Sciatic nerve (tissue), 2 donors: ENCODE data around the gene POLR1B. TPM values are rescaled to one million over a fixed set of nuclear protein-coding genes. Genes with fewer than 3 reads are reported as not detected.
"Not testable (repeated sequence)": the region's sequence is repeated elsewhere in the genome, so short reads cannot be mapped to it uniquely, and the experiment has no call there.

ENCODE experiments used
- ATAC-seq: fragments of 200-7000 bp; cut with Tn5 transposase; one replicate; pipeline ENCODE4 v1.9.1; 2020; ENCODE audit warnings: mild to moderate bottlenecking, moderate library complexity
- DNase-seq: peaks from one replicate; pipeline ENCODE4 v3.0.0-alpha.2; 2020; ENCODE audit warnings: low spot score
- intact Hi-C: fragments of 100-400 bp; cut with DNase I; formaldehyde crosslinking; loops from one replicate; pipeline ENCODE4 v1.14.2; 2022
- total RNA-seq: library from RNA; stranded (reverse); fragmentation: NEBNext Ultra II Directional; extraction: Animal tissue kit (Norgen Biotek cat#: 25700); gene quantifications from one replicate; pipeline ENCODE4 v1.2.1, GENCODE V29; 2021
- donor health status: DM: no; HTN: no; CAD: no.
- donor health status: DM: no; HTN: no; CAD: no.

POLR1B gene, protein sequence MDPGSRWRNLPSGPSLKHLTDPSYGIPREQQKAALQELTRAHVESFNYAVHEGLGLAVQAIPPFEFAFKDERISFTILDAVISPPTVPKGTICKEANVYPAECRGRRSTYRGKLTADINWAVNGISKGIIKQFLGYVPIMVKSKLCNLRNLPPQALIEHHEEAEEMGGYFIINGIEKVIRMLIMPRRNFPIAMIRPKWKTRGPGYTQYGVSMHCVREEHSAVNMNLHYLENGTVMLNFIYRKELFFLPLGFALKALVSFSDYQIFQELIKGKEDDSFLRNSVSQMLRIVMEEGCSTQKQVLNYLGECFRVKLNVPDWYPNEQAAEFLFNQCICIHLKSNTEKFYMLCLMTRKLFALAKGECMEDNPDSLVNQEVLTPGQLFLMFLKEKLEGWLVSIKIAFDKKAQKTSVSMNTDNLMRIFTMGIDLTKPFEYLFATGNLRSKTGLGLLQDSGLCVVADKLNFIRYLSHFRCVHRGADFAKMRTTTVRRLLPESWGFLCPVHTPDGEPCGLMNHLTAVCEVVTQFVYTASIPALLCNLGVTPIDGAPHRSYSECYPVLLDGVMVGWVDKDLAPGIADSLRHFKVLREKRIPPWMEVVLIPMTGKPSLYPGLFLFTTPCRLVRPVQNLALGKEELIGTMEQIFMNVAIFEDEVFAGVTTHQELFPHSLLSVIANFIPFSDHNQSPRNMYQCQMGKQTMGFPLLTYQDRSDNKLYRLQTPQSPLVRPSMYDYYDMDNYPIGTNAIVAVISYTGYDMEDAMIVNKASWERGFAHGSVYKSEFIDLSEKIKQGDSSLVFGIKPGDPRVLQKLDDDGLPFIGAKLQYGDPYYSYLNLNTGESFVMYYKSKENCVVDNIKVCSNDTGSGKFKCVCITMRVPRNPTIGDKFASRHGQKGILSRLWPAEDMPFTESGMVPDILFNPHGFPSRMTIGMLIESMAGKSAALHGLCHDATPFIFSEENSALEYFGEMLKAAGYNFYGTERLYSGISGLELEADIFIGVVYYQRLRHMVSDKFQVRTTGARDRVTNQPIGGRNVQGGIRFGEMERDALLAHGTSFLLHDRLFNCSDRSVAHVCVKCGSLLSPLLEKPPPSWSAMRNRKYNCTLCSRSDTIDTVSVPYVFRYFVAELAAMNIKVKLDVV
- 18.1 TPM for total RNA-seq

DNA sequence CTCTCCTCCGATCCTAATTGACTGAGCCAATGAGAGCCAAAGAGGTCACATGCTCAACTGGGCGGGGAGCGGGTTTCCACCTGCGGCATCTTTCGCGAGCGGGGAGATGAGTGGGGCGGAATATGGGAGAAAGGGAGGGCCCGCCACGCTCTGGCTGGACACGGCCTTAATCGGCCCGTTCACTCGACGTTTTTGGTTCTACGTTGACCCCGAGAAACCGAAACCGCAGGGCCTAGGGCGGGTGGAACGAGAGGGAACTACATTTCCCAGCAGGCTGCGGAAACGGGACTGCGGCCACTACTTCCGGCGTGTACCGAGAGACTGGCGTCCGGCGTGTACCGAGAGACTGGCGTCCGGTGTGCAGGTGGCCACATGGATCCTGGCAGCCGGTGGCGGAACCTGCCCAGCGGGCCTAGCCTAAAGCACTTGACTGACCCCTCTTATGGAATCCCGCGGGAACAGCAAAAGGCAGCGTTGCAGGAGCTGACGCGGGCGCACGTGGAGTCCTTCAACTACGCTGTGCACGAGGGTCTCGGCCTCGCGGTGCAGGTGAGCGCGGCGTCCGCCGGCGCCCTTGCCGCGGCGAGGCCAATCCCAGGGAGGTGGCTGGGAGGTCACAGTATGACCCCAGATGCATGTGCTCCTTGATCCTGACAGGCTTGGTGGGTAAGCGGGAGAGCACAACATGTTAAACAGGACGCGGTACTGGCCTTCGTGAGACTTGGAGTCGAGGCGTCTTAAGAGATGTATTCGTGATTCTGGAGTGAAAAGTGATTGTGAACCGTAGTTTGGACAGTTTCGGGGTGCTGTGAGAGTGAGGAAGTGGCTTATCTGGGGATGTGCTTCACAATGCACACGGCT is at the start of gene POLR1B:
POLR1B (plus strand) TSS at position 343 of the 861 bp plus-strand sequence; CDS start at position 373, 30 bp downstream.
- intact Hi-C loops = no loop called here
- ATAC-seq = peak; percentile 97
- peak; percentile 89 for DNase-seq

DNA sequence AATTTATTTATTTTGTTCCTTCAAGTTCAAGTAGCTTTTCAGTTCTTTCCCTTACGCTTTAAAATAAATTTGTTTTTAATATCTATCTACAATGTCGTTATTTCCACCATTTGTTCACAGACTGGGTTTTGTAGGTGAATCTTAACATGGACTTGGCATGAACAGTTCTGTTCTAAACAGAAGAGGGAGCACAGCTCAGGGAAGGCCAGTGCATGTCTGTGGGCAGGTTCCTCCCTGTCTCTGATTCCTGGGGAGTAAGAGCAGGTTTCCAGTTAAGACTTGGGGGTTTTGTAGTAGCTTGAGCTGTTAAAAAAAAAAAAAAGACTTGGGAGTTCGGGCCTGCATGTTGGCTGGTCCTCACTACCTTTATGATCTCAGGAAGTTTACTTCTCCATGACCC is 49.2 kb upstream of the POLR1B start:
- intact Hi-C loops = no loop called here
- DNase-seq (no peak), ATAC-seq (no peak)

DNA sequence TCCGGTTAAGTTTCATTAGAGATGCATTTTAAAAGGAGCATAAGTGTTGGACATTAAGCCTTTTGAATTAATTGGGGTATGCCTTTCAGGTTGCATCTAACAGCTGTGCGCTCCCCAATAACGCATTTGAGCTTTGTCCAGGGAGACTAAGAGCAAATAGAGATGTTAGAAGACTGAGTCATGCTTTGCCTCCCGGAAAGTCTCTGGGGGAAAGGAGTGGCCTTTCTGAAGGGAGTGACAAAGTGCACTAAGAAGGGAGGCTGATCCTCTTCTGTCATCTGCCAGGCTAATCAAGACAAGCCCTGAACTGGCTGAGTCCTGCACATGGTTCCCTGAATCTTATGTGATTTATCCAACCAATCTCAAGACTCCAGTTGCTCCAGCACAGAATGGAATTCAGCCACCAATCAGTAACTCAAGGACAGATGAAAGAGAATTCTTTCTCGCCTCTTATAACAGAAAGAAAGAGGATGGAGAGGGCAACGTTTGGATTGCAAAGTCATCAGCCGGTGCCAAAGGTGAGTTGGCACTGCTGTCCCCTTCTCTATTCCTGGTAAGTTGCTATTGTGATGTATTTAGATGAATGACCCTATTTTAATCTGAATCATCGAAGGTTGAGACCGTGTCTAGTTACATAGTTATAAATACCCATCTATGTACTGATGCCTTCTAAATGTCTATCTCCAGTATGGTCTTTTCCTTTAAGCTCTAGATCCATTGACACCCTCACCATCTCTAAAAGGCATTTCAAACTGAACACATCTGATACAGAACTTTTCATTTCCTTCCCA is 48.2 kb upstream of the POLR1B start:
- ATAC-seq = no peak
- DNase-seq = no peak
- intact Hi-C loops = no loop called here

DNA sequence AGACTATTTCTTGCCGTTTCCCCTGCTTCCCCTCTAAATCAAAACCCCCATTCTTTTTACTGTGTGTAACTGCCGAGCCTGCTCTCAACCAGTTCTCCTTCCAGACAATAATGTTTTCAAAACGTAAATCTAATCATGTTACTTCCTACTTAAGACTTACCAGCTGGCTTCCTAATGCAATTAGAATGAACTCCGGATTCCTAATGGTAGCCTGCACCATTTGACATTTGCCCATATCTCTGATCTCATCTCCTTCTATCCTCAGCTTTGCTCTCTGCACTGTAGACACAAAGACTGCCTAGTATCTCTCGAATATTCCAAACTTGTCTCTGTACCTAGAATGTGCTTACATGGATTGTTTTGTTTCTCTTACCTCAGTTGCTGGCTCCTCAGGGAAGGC is 47.4 kb upstream of the POLR1B start:
- intact Hi-C loops = no loop called here
- ATAC-seq = no peak
- no peak for DNase-seq

DNA sequence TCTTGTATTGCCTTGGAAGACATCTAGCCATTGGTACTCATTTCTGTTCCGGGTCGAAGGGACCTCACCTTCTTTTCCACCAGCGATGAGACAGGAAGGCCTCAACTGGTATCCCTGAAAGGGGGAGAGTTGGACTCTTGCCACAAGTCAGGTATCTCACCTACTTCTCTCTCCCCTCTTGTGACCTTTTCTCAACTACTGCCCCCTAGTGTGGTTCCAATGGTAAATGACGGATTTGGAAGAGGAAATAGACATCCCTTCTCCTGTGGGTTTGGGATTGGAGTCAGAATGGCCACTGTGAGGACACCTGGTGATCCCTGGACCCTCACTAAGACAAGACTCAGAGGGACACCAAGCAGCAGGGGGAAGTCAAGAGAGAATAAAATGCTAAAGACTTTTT is 46.4 kb upstream of the POLR1B start:
- ATAC-seq, DNase-seq, intact Hi-C loops: not testable (repeated sequence)

DNA sequence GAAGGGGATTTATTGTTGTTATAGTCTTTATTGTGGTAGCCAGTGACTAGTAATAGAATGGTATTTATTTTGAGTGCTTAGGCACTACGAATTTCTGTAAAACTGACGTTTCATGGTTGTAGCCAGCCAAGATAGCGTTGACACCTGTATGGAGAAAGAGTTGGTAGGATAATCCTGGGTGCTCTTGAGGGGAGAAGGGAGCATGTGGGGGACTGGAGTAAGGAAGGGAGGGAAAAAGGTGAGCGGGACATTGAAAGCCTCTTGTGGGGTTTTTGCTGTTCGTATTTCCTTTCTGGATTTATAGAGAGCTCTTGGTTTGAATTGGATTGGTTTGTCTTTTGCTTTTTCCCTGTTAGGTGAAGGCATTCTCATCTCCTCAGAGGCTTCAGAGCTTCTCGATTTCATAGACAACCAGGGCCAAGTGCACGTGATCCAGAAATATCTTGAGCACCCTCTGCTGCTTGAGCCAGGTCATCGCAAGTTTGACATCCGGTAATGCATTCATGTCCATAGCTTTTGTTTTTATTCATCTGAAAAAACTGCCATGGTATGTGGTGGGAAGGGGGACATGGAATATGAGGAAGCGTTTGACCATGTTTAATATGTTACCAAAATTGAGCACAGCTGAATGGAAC is 41.3 kb upstream of the POLR1B start:
- DNase-seq, intact Hi-C loops: not testable (repeated sequence)
- peak; percentile 52 for ATAC-seq

DNA sequence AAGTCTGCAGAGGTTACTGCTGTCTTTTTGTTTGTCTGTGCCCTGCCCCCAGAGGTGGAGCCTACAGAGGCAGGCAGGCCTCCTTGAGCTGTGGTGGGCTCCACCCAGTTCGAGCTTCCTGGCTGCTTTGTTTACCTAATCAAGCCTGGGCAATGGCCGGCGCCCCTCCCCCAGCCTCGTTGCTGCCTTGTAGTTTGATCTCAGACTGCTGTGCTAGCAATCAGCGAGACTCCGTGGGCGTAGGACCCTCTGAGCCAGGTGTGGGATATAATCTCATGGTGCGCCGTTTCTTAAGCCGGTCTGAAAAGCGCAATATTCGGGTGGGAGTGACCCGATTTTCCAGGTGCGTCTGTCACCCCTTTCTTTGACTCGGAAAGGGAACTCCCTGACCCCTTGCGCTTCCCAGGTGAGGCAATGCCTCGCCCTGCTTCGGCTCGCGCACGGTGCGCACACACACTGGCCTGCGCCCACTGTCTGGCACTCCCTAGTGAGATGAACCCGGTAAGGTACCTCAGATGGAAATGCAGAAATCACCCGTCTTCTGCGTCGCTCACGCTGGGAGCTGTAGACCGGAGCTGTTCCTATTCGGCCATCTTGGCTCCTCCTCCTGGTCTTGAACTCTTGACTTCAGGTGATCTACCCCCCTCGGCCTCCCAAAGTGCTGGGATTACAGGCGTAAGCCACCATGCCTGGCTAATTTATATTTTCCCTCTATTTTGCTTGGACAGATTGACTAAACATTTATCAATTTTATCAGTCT is 32.8 kb upstream of the POLR1B start:
- intact Hi-C loops, DNase-seq, ATAC-seq: not testable (repeated sequence)

DNA sequence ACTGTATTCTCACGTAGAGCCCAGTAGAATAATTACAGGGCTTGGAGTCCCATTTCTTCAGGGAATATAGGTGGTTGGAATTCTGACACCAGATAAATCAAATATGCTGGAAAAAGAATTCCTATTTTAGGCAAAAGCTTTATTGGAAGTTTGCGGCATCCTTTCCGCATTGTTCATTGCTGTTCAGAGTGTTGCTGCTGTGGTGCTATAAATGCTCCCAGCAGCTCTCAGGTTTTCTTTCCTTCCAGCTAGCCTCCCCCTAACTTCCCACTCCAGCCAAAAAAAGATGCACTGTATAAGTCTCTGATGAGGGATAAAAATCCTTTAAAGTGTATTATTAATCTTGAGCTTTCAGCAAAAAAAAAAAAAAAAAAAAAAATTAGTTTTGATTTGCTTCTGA is 25.5 kb upstream of the POLR1B start:
- intact Hi-C loops = no loop called here
- no peak for DNase-seq
- no peak for ATAC-seq

DNA sequence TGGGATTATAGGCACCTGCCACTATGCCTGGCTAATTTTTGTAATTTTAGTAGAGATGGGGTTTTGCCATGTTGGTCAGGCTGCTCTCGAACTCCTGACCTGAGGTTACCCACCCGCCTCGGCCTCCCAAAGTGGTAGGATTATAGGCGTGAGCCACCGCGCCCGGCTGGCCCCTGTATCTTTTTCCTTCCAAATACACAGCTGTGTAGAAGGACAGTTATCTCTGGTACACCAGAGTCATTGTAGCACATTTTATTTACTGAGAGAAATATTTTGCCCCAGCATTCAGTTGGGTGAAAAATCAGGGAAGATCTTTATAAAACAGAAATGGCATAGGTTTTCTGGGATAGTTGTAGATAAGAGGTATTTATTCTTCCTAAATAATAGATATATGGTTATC is 23.5 kb upstream of the POLR1B start:
- ATAC-seq (no peak), DNase-seq (no peak)
- intact Hi-C loops = no loop called here

DNA sequence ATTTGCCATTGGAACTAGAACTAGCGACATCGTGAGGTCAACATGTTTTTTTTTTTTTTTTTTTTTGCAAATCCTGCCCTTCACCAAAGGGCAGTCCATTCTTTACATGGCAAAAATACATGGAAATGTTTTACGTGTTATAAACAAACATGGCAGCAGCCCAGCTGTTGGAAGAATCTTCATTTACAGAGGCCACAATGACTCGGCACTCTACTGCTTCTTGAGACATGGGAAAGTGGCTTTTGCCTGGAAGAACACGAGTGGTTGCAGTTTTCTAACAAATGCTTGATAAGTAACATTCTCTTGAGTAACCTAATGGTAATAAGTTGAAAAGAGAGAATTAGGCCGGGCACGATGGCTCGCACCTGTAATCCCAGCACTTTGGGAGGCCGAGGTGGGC is 22.8 kb upstream of the POLR1B start:
- ATAC-seq (no peak), DNase-seq (no peak)
- intact Hi-C loops = no loop called here

DNA sequence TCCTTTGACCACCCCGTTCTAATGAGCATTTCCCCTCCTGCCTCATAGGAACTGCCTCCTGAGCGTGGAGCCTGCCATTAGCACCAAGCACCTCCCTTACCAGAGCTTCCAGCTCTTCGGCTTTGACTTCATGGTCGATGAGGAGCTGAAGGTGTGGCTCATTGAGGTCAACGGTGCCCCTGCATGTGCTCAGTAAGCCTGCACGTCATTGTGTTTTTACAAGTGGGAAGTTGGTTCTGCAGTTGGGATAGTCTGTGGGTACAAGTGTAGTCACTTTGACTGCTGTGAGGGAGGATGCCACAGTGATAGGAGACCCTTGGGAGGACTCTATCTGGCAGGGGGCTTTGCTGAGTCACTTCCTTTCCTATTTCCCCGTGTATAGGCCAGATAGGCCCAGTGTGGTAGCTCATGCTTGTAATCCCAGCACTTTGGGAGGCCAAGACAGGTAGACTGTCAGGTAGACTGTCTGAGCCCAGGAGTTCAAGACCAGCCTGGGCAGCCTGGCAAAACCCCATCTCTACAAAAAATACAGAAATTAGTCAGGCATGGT is 22.0 kb upstream of the POLR1B start:
- intact Hi-C loops = no loop called here
- DNase-seq = no peak
- no peak for ATAC-seq

DNA sequence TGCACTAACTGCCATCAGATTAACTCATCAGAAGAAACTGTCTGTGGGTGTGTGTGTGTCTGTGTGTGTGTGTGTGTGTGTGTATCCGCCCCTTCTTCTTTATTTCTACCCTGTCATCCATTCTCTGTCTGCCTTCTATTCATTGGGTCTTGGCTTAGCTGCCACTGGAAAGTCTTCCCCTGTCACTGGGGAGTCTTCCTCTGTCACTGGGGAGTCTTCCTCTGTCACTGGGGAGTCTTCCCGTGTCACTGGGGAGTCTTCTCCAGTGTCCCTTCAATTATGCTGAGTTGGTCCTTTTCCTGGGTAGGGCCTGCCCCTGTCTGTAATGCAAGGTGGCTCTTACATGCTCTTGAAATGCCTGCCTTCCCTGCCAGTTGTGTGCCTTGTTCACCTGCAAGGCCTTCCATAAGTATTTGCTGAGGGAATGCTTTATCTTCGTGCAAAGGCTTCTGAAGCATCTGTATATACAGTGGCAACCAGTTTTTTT is 18.9 kb upstream of the POLR1B start:
- no peak for DNase-seq
- no peak for ATAC-seq
- intact Hi-C loops = no loop called here

DNA sequence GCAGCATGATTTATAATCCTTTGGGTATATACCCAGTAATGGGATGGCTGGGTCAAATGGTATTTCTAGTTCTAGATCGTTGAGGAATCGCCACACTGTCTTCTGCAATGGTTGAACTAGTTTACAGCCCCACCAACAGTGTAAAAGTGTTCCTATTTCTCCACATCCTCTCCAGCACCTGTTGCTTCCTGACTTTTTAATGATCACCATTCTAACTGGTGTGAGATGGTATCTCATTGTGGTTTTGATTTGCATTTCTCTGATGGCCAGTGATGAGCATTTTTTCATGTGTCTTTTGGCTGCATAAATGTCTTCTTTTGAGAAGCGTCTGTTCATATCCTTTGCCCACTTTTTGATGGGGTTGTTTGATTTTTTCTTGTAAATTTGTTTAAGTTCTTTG is 18.0 kb upstream of the POLR1B start:
- intact Hi-C loops, DNase-seq, ATAC-seq: not testable (repeated sequence)

DNA sequence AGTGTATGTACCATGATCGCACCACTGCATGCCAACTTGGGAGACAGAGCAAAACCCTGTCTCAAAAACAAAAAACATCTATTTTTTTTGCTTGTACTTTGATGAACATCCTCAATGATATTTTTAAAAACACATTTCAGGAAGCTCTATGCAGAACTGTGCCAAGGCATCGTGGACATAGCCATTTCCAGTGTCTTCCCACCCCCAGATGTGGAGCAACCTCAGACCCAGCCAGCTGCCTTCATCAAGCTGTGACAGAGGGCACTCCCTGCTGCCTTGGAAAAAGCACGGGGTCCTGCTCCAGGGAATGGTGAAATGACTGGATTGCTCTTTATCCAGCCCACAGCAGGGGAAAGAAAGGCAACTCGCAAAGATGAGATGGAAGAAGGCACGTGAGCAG is 13.7 kb upstream of the POLR1B start:
- DNase-seq = no peak
- intact Hi-C loops = no loop called here
- no peak for ATAC-seq

DNA sequence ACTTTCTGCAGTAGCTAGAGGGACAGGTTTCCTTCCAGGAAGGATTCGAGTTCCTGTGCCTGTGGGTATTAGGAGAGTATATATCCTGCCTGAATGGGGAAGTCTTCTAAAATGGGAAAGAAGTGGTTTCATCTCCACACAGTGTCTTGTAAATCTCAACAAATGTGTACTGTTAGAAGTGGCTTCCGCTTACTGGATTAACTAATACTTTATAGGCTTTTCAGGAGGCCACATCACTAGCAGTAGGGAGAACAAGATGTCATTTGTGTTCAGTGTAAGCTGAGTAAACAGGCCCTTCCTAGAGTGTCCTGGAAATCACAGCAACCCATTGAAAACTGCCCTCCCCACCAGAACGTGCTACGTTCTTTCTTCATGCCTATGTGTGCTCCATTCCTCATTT is 12.5 kb upstream of the POLR1B start:
- peak; percentile 56 for ATAC-seq
- no peak for DNase-seq
- intact Hi-C loops = no loop called here

DNA sequence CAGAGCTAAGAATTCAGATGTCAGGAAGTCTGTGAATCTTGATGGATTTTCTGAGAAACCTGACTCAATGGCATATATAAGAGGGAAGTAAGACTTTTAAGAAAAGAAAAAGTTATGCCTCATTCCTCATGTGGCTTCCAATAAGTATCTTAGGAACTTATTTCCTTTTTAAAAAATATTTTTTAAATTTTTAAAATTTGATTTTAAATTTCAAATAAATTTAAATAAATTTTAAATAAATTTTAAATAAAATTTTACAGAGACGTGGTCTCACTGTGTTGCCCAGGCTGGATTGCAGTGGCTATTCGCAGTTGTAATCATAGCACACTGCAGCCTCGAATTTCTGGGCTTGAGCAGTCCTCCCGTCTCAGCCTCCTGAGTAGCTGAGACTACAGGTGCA is 11.5 kb upstream of the POLR1B start:
- DNase-seq (no peak), ATAC-seq (no peak)
- intact Hi-C loops = no loop called here
